DND-41 (cell line): ENCODE measurements around the gene JAKMIP2.

Source experiments
- ATAC-seq: fragments of 200-7000 bp; cut with Tn5 transposase; 3 replicates; pipeline ENCODE4 v1.9.1; 2021; ENCODE audit warnings: low read depth; ENCODE audit not compliant: insufficient read depth
- DNase-seq: peaks from one replicate; pipeline ENCODE4 v3.0.0-alpha.2; 2020
- H2AFZ ChIP-seq: 2 replicates; pipeline ENCODE4 v1.6.0; 2012; ENCODE audit warnings: low read depth, low read length
- H3K27ac ChIP-seq: 2 replicates; pipeline ENCODE4 v1.5.1; 2012; ENCODE audit warnings: low read length, inconsistent platforms
- H3K27me3 ChIP-seq: fragments of 200-600 bp; sonication (generic); 2 replicates; pipeline ENCODE4 v1.6.0; 2012; ENCODE audit warnings: low read length, mild to moderate bottlenecking, inconsistent platforms; ENCODE audit not compliant: insufficient read depth, poor library complexity
- H3K36me3 ChIP-seq: 2 replicates; pipeline ENCODE4 v1.5.1; 2012; ENCODE audit warnings: low read length, inconsistent platforms; ENCODE audit not compliant: insufficient read depth
- H3K4me1 ChIP-seq: 2 replicates; pipeline ENCODE4 v1.5.1; 2012; ENCODE audit warnings: mild to moderate bottlenecking, low read length; ENCODE audit not compliant: insufficient read depth
- H3K4me2 ChIP-seq: 2 replicates; pipeline ENCODE4 v1.6.0; 2012; ENCODE audit warnings: mild to moderate bottlenecking, moderate library complexity, low read length, inconsistent platforms; ENCODE audit not compliant: insufficient read depth
- H3K4me3 ChIP-seq, 2 experiments: fragments of 200-600 bp in 1 of 2; shearing (Covaris generic) in 1 of 2; 2 replicates each; pipeline ENCODE4 v1.5.1; 2012 to 2016; ENCODE audit warnings: inconsistent platforms in 2 of 2, low read length in 2 of 2, mild to moderate bottlenecking in 2 of 2, low read depth in 1 of 2, moderate library complexity in 1 of 2
- H3K79me2 ChIP-seq: 2 replicates; pipeline ENCODE4 v1.6.0; 2012; ENCODE audit warnings: low read length, inconsistent platforms; ENCODE audit not compliant: insufficient read depth
- H3K9ac ChIP-seq: 2 replicates; pipeline ENCODE4 v1.6.0; 2012; ENCODE audit warnings: low read depth, mild to moderate bottlenecking, inconsistent platforms, low read length, moderate library complexity
- H3K9me3 ChIP-seq: 2 replicates; pipeline ENCODE4 v1.5.1; 2012; ENCODE audit warnings: low read length, moderate library complexity, mild to moderate bottlenecking, inconsistent platforms; ENCODE audit not compliant: insufficient read depth, severe bottlenecking
- H4K20me1 ChIP-seq: 2 replicates; pipeline ENCODE4 v1.6.0; 2012; ENCODE audit warnings: low read length; ENCODE audit not compliant: insufficient read depth
- EZH2 ChIP-seq: IDR thresholded peaks from 3 replicates; pipeline ENCODE4 v1.6.1; 2012; ENCODE audit warnings: borderline replicate concordance, low read depth, mild to moderate bottlenecking, moderate library complexity, low read length, inconsistent platforms; ENCODE audit not compliant: severe bottlenecking
- TF ChIP-seq, protein P1 (sequence below): IDR thresholded peaks from 2 replicates; pipeline ENCODE4 v1.5.1; 2012; ENCODE audit warnings: borderline replicate concordance, low read length, moderate library complexity, mild to moderate bottlenecking; ENCODE audit not compliant: poor library complexity, severe bottlenecking; ENCODE audit errors: extremely low read depth

The JAKMIP2 gene

GRCh38 chr5:147673791-147674190 is 108.7 kb downstream of the JAKMIP2 start:
- Histone ChIP-seq H3K79me2 (no peaks in the 10 kb centered on the region), H3K9me3 (no peaks in the 10 kb centered on the region), H4K20me1 (no peaks in the 10 kb centered on the region), H3K27me3 (no peaks in the 10 kb centered on the region), H3K4me3 (no peak overlapping the region), H2AFZ (no peak overlapping the region), H3K27ac (no peak overlapping the region), H3K4me2 (no peak overlapping the region), H3K4me1 (no peaks in the 10 kb centered on the region), H3K9ac (no peak overlapping the region), H3K36me3 (no peaks in the 10 kb centered on the region)
- ATAC-seq (no peak), DNase-seq (no peak)
- TF ChIP-seq, protein P1, sequence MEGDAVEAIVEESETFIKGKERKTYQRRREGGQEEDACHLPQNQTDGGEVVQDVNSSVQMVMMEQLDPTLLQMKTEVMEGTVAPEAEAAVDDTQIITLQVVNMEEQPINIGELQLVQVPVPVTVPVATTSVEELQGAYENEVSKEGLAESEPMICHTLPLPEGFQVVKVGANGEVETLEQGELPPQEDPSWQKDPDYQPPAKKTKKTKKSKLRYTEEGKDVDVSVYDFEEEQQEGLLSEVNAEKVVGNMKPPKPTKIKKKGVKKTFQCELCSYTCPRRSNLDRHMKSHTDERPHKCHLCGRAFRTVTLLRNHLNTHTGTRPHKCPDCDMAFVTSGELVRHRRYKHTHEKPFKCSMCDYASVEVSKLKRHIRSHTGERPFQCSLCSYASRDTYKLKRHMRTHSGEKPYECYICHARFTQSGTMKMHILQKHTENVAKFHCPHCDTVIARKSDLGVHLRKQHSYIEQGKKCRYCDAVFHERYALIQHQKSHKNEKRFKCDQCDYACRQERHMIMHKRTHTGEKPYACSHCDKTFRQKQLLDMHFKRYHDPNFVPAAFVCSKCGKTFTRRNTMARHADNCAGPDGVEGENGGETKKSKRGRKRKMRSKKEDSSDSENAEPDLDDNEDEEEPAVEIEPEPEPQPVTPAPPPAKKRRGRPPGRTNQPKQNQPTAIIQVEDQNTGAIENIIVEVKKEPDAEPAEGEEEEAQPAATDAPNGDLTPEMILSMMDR, result no peak
- TF ChIP-seq EZH2, result no peak

- Histone ChIP-seq H3K36me3 (no peaks in the 10 kb centered on the region), H3K79me2 (no peaks in the 10 kb centered on the region), H3K4me2 (no peak overlapping the region), H3K4me3 (no peak overlapping the region), H3K9me3 (no peaks in the 10 kb centered on the region), H3K27ac (no peak overlapping the region), H4K20me1 (no peaks in the 10 kb centered on the region), H3K27me3 (no peaks in the 10 kb centered on the region), H3K4me1 (no peaks in the 10 kb centered on the region), H2AFZ (no peak overlapping the region), H3K9ac (no peak overlapping the region)
- TF ChIP-seq EZH2, result no peak
- TF ChIP-seq, protein P1, result no peak
- DNase-seq, result no peak
- ATAC-seq, result no peak
Measured at GRCh38 chr5:147673266-147673665, 109.3 kb downstream of the JAKMIP2 start.

- no peak for ATAC-seq
Measured at GRCh38 chr5:147671365-147671764, 111.2 kb downstream of the JAKMIP2 start.

More at GRCh38 chr5:147671365-147671764, 111.2 kb downstream of the JAKMIP2 start:
- TF ChIP-seq, protein P1, result no peak
- Histone ChIP-seq H3K27ac (no peak overlapping the region), H4K20me1 (no peaks in the 10 kb centered on the region), H3K4me1 (no peaks in the 10 kb centered on the region), H3K9ac (no peak overlapping the region), H3K4me3 (no peak overlapping the region), H3K4me2 (no peak overlapping the region), H3K27me3 (no peaks in the 10 kb centered on the region), H2AFZ (no peak overlapping the region), H3K36me3 (no peaks in the 10 kb centered on the region), H3K79me2 (no peaks in the 10 kb centered on the region), H3K9me3 (no peaks in the 10 kb centered on the region)
- no peak for DNase-seq
